Progenitor cell of endocrine pancreas (in vitro differentiated cells): ENCODE results near the gene STT3A. TPM values are rescaled to one million over a fixed set of nuclear protein-coding genes. Genes with fewer than 3 reads are reported as not detected.
"Not testable (repeated sequence)": the region's sequence is repeated elsewhere in the genome, so short reads cannot be mapped to it uniquely, and the experiment has no call there.

Source experiments
- DNase-seq: peaks from one replicate; pipeline ENCODE4 v3.0.0; 2021; ENCODE audit warnings: low spot score; ENCODE audit not compliant: unreplicated experiment
- H3K27ac Mint-ChIP-seq: 2 replicates; pipeline ENCODE4 v1.8.0; 2021; ENCODE audit warnings: mild to moderate bottlenecking, moderate library complexity, mixed read lengths
- H3K27me3 Mint-ChIP-seq: 2 replicates; pipeline ENCODE4 v1.8.0; 2021; ENCODE audit warnings: mixed read lengths
- H3K36me3 Mint-ChIP-seq: 2 replicates; pipeline ENCODE4 v1.8.0; 2022; ENCODE audit warnings: mixed read lengths; ENCODE audit not compliant: insufficient read depth
- H3K4me1 Mint-ChIP-seq: 2 replicates; pipeline ENCODE4 v1.8.0; 2021; ENCODE audit warnings: low read depth, mixed read lengths
- H3K4me3 Mint-ChIP-seq: 2 replicates; pipeline ENCODE4 v1.8.0; 2021; ENCODE audit warnings: low read depth, mild to moderate bottlenecking, moderate library complexity, mixed read lengths
- H3K9me3 Mint-ChIP-seq: 2 replicates; pipeline ENCODE4 v1.8.0; 2021; ENCODE audit warnings: low read depth, mixed read lengths
- CTCF ChIP-seq: fragments of 200-600 bp; sonication (generic); IDR thresholded peaks from one replicate; pipeline ENCODE4 v1.5.0; 2021; ENCODE audit warnings: antibody characterized with exemption, mild to moderate bottlenecking; ENCODE audit not compliant: unreplicated experiment
- total RNA-seq: library from RNA; stranded (reverse); gene quantifications from 2 replicates; pipeline ENCODE4 v1.2.1, GENCODE V29; 2021

Gene STT3A
- total RNA-seq, 1 donor from 2014 or later = 162 TPM

GRCh38 chr11:125566235-125566634 is 26.4 kb upstream of the STT3A start:
- no peaks in the 10 kb centered on the region for H3K36me3 Mint-ChIP-seq
- no peaks in the 10 kb centered on the region for H3K27me3 Mint-ChIP-seq
- peaks cover 3% of the 10 kb centered on the region for H3K9me3 Mint-ChIP-seq
- peaks cover 12% of the 10 kb centered on the region for H3K4me1 Mint-ChIP-seq
- no peak overlapping the region for H3K4me3 Mint-ChIP-seq
- H3K27ac Mint-ChIP-seq = no peak overlapping the region
- no peak for DNase-seq
- TF ChIP-seq CTCF = no peak

- H3K9me3 Mint-ChIP-seq = peaks cover 3% of the 10 kb centered on the region
- no peaks in the 10 kb centered on the region for H3K27me3 Mint-ChIP-seq
- peaks cover 13% of the 10 kb centered on the region for H3K4me1 Mint-ChIP-seq
- peak; percentile 89 for DNase-seq
- TF ChIP-seq CTCF = peak; percentile 76
- H3K27ac Mint-ChIP-seq = peak within 1 kb of the TSS; percentile 93
- peaks cover 5% of the 10 kb centered on the region for H3K36me3 Mint-ChIP-seq
- peak within 1 kb of the TSS; percentile 86 for H3K4me3 Mint-ChIP-seq
These were observed 23.4 kb upstream of the STT3A start, which contains the start of gene EI24 for GRCh38 chr11:125568970-125569914. Gene EI24, plus strand, starts transcription at chr11:125569477. Its CDS starts 3,051 bp downstream, at chr11:125572528.

GRCh38 chr11:125569915-125570621 is 22.6 kb upstream of the STT3A start:
- Mint-ChIP-seq H3K4me3 (peak overlapping the region; percentile 86), H3K4me1 (peaks cover 13% of the 10 kb centered on the region), H3K9me3 (peaks cover 3% of the 10 kb centered on the region), H3K36me3 (peaks cover 5% of the 10 kb centered on the region), H3K27ac (peak overlapping the region; percentile 84), H3K27me3 (no peaks in the 10 kb centered on the region)
- no peak for TF ChIP-seq CTCF
- DNase-seq = no peak

- Mint-ChIP-seq H3K9me3 (peaks cover 3% of the 10 kb centered on the region), H3K4me1 (peaks cover 13% of the 10 kb centered on the region), H3K36me3 (peaks cover 5% of the 10 kb centered on the region), H3K27ac (peak overlapping the region; percentile 71), H3K27me3 (no peaks in the 10 kb centered on the region), H3K4me3 (peak overlapping the region; percentile 86)
- no peak for DNase-seq
- TF ChIP-seq CTCF = no peak
These were observed 21.7 kb upstream of the STT3A start for GRCh38 chr11:125570952-125571351.

- Mint-ChIP-seq H3K4me3 (no peak overlapping the region), H3K9me3 (no peaks in the 10 kb centered on the region), H3K36me3 (peaks cover 13% of the 10 kb centered on the region), H3K4me1 (peaks cover 13% of the 10 kb centered on the region), H3K27me3 (no peaks in the 10 kb centered on the region), H3K27ac (no peak overlapping the region)
- DNase-seq = no peak
- no peak for TF ChIP-seq CTCF
These were observed 19.7 kb upstream of the STT3A start for GRCh38 chr11:125572916-125573315.

GRCh38 chr11:125577181-125577580 is 15.5 kb upstream of the STT3A start:
- DNase-seq, H3K27ac Mint-ChIP-seq, H3K9me3 Mint-ChIP-seq, H3K4me1 Mint-ChIP-seq, H3K27me3 Mint-ChIP-seq, H3K4me3 Mint-ChIP-seq: not testable (repeated sequence)
- peaks cover 18% of the 10 kb centered on the region for H3K36me3 Mint-ChIP-seq
